ENCODE data around the gene DOK7. TPM values are rescaled to one million over a fixed set of nuclear protein-coding genes. Genes with fewer than 3 reads are reported as not detected.

The DOK7 gene
- total and polyA plus RNA-seq, 2 of the 4 experiments (the other 2 are of a cell fraction): not detected

DNA sequence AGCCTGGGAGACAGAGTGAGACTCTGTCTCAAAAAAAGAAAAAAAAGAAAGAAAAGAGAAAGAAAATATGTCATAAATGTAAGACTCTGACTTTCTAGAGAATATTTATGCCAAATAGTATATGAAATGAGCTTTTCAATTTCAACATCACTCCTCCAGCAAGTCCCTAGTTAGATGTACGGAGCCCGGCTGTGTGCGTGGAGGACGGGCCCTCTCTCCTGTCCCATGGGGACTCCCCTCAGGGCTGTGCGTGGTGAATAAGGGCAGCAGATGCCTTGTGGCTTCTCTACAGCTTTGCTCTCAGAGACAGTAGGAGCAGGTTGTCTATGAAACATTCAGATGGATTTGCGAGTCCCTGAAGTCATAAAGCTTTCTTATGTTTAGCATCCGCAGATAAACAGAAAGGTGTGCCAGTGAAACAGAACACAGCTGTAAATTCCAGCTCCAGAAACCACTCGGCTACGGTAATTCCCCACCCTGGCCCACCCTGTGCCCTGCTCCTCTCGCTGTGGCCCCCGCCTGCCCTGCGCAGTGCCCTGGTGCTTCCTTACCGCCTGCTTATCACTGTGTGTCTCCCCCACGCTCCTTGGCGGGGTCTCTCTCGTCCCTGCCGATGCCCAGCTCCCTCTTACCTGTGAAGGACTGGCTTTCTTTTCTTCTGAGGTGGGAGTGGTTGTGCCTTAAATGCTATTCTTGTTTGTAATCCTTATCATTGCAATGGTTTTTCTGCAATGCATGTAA lies 35.2 kb upstream of the DOK7 start:
- Histone ChIP-seq H3K23ac (ENCODE audit: low read depth, low read length) (no peak overlapping the region), H4K91ac (ENCODE audit: insufficient read depth, low read depth, low read length) (no peak overlapping the region), H3K56ac (ENCODE audit: extremely low read depth, insufficient read depth, low read length) (no peak overlapping the region), H2BK20ac (ENCODE audit: low read depth, low read length) (no peak overlapping the region), H2AFZ (replicated peaks; ENCODE audit: low read length, poor library complexity) (no peak overlapping the region), H3K4me1 (ENCODE audit: control insufficient read depth, insufficient read depth, low read length) (no peaks in the 10 kb centered on the region), H2BK15ac (ENCODE audit: low read depth, low read length) (no peak overlapping the region), H2AK9ac (replicated peaks; ENCODE audit: low read depth, low read length, poor library complexity) (no peak overlapping the region), H3K27ac (ENCODE audit: insufficient read depth, low read length) (no peak overlapping the region), H3K9ac (ENCODE audit: low read depth, low read length) (no peak overlapping the region), H4K8ac (ENCODE audit: low read depth in 2 of 2, low read length in 2 of 2) (no peak overlapping the region), H4K5ac (ENCODE audit: low read depth, low read length) (no peak overlapping the region), H3K9me3 (ENCODE audit: control insufficient read depth, insufficient read depth, low read length) (no peaks in the 10 kb centered on the region), H3K36me3 (ENCODE audit: control insufficient read depth, insufficient read depth, low read length) (peaks cover 33% of the 10 kb centered on the region), H2AK5ac (ENCODE audit: low read depth, low read length) (no peak overlapping the region), H4K20me1 (ENCODE audit: insufficient read depth, low read length) (no peaks in the 10 kb centered on the region), H3K14ac (replicated peaks; ENCODE audit: low read depth, low read length) (no peak overlapping the region), H3K4me3 (ENCODE audit: insufficient read depth, low read depth, low read length) (no peak overlapping the region), H3K4ac (ENCODE audit: low read depth, low read length) (no peak overlapping the region), H3K9me1 (ENCODE audit: insufficient read depth, low read length) (no peaks in the 10 kb centered on the region), H3K4me2 (ENCODE audit: low read depth, low read length) (no peak overlapping the region), H3K18ac (ENCODE audit: low read depth, low read length) (no peak overlapping the region), H2BK120ac (ENCODE audit: low read depth, low read length) (no peak overlapping the region), H2BK5ac (ENCODE audit: low read depth, low read length, poor library complexity, severe bottlenecking) (no peak overlapping the region), H3K79me1 (ENCODE audit: low read depth in 1 of 2, low read length in 2 of 2) (no peaks in the 10 kb centered on the region), H3K27me3 (ENCODE audit: control insufficient read depth, insufficient read depth, low read length) (no peaks in the 10 kb centered on the region)
- DNase-seq (no peak), ATAC-seq (ENCODE audit: low read depth) (no peak)
- 60% methylated on average over 1 of the region's 17 CpGs; no CpG with 5 or more reads in 1 of the 2 experiments for WGBS, 2 experiments (ENCODE audit: extremely low coverage in 2 of 2, insufficient read length in 1 of 2)
- no TSS peak for BruUV-seq (replicated peaks)
- dilution Hi-C loops (cut with HindIII; ENCODE audit: low sequenced_read_pairs, unreplicated experiment): no loop called here
- no peak for TF ChIP-seq BHLHE40 (IDR thresholded peaks at IDR 0.05; ENCODE audit: low read depth, low read length)
- no peak for TF ChIP-seq RFX5 (IDR thresholded peaks at IDR 0.05; ENCODE audit: low read depth, low read length)
- TF ChIP-seq FOS (IDR thresholded peaks at IDR 0.05; ENCODE audit: low read depth, low read length): no peak
- TF ChIP-seq NFE2L2 (IDR thresholded peaks at IDR 0.05; ENCODE audit: low read depth, low read length): no peak
- TF ChIP-seq ELK1 (IDR thresholded peaks at IDR 0.05; ENCODE audit: borderline replicate concordance, low read depth, low read length): no peak
- ChIA-PET POLR2A (ENCODE audit: unreplicated experiment) (no interaction called here), CTCF (no interaction called here)
- in situ Hi-C loops (cut with MboI; ENCODE audit: low sequenced_read_pairs): no loop called here
- intact Hi-C loops (cut with micrococcal nuclease): no loop called here
